ENCODE data around the gene KLF13.

KLF13 gene

GRCh38 chr15:31326156-31326874, at the start of gene KLF13:
Gene KLF13, plus strand, starts transcription at chr15:31326835. Its CDS starts 378 bp downstream, at chr15:31327213.
- peak; percentile 99 for FAIRE-seq

GRCh38 chr15:31277335-31278060, 49.1 kb upstream of the KLF13 start:
- FAIRE-seq (no peak), DNase-seq (ENCODE audit: insufficient read length, low spot score) (no peak)

More at GRCh38 chr15:31326156-31326874, at the start of gene KLF13:
- peak; percentile 96 for DNase-seq (ENCODE audit: insufficient read length, low spot score)

GRCh38 chr15:31278061-31278445, 48.6 kb upstream of the KLF13 start:
- FAIRE-seq (no peak), DNase-seq (ENCODE audit: insufficient read length, low spot score) (no peak)

- DNase-seq (ENCODE audit: insufficient read length, low spot score) (no peak), FAIRE-seq (no peak)
Observed at GRCh38 chr15:31278544-31279220, 48.0 kb upstream of the KLF13 start.

GRCh38 chr15:31279221-31280045, 47.2 kb upstream of the KLF13 start:
- DNase-seq (ENCODE audit: insufficient read length, low spot score) (no peak), FAIRE-seq (no peak)

GRCh38 chr15:31280046-31280830, 46.4 kb upstream of the KLF13 start:
- FAIRE-seq: no peak
- no peak for DNase-seq (ENCODE audit: insufficient read length, low spot score)

GRCh38 chr15:31280831-31281216, 45.8 kb upstream of the KLF13 start:
- DNase-seq (ENCODE audit: insufficient read length, low spot score): no peak
- FAIRE-seq: no peak

GRCh38 chr15:31283043-31283442, 43.6 kb upstream of the KLF13 start:
- DNase-seq (ENCODE audit: insufficient read length, low spot score) (no peak), FAIRE-seq (no peak)

- FAIRE-seq: no peak
Observed at GRCh38 chr15:31285772-31286261, 40.8 kb upstream of the KLF13 start.

GRCh38 chr15:31291048-31291578, 35.5 kb upstream of the KLF13 start:
- DNase-seq (ENCODE audit: insufficient read length, low spot score) (no peak), FAIRE-seq (no peak)

More at GRCh38 chr15:31285772-31286261, 40.8 kb upstream of the KLF13 start:
- DNase-seq (ENCODE audit: insufficient read length, low spot score): no peak

- no peak for FAIRE-seq
- no peak for DNase-seq (ENCODE audit: insufficient read length, low spot score)
Observed at GRCh38 chr15:31292391-31293015, 34.1 kb upstream of the KLF13 start.

GRCh38 chr15:31293655-31294054, 33.0 kb upstream of the KLF13 start:
- FAIRE-seq: no peak
- DNase-seq (ENCODE audit: insufficient read length, low spot score): no peak

GRCh38 chr15:31294067-31294466, 32.6 kb upstream of the KLF13 start:
- no peak for DNase-seq (ENCODE audit: insufficient read length, low spot score)
- no peak for FAIRE-seq

GRCh38 chr15:31295658-31296057, 31.0 kb upstream of the KLF13 start:
- FAIRE-seq (no peak), DNase-seq (ENCODE audit: insufficient read length, low spot score) (no peak)

- FAIRE-seq (no peak), DNase-seq (ENCODE audit: insufficient read length, low spot score) (no peak)
Observed at GRCh38 chr15:31296219-31296645, 30.4 kb upstream of the KLF13 start.

- DNase-seq (ENCODE audit: insufficient read length, low spot score) (no peak), FAIRE-seq (no peak)
Observed at GRCh38 chr15:31296646-31297574, 29.7 kb upstream of the KLF13 start.

GRCh38 chr15:31297575-31298456, 28.8 kb upstream of the KLF13 start:
- DNase-seq (ENCODE audit: insufficient read length, low spot score) (no peak), FAIRE-seq (no peak)
